ENCODE data around the gene ATP2C1.
"Not testable (repeated sequence)": the region's sequence is repeated elsewhere in the genome, so short reads cannot be mapped to it uniquely, and the experiment has no call there.

ATP2C1 gene

GRCh38 chr3:130853581-130853980, 40.3 kb upstream of the ATP2C1 start:
- DNase-seq (ENCODE audit: extremely low read depth, low read depth) = no peak
- TF ChIP-seq CTCF (IDR thresholded peaks at IDR 0.05; ENCODE audit: low read depth, low read length) = no peak

- TF ChIP-seq CTCF (IDR thresholded peaks at IDR 0.05; ENCODE audit: low read depth, low read length) = no peak
- DNase-seq (ENCODE audit: extremely low read depth, low read depth) = no peak
These were observed 39.5 kb upstream of the ATP2C1 start for GRCh38 chr3:130854208-130854864.

GRCh38 chr3:130857336-130858026, 36.4 kb upstream of the ATP2C1 start:
- TF ChIP-seq CTCF (IDR thresholded peaks at IDR 0.05; ENCODE audit: low read depth, low read length) = no peak
- no peak for DNase-seq (ENCODE audit: extremely low read depth, low read depth)

- not testable (repeated sequence) for DNase-seq (ENCODE audit: extremely low read depth, low read depth)
These were observed 31.8 kb upstream of the ATP2C1 start for GRCh38 chr3:130862130-130862529.

GRCh38 chr3:130865489-130865888, 28.4 kb upstream of the ATP2C1 start:
- DNase-seq (ENCODE audit: extremely low read depth, low read depth) = no peak
- TF ChIP-seq CTCF (IDR thresholded peaks at IDR 0.05; ENCODE audit: low read depth, low read length) = no peak

- no peak for TF ChIP-seq CTCF (IDR thresholded peaks at IDR 0.05; ENCODE audit: low read depth, low read length)
- no peak for DNase-seq (ENCODE audit: extremely low read depth, low read depth)
These were observed 27.6 kb upstream of the ATP2C1 start for GRCh38 chr3:130866327-130866726.

- no peak for TF ChIP-seq CTCF (IDR thresholded peaks at IDR 0.05; ENCODE audit: low read depth, low read length)
These were observed 23.5 kb upstream of the ATP2C1 start for GRCh38 chr3:130870423-130870822.

GRCh38 chr3:130876594-130876993, 17.3 kb upstream of the ATP2C1 start:
- no peak for TF ChIP-seq CTCF (IDR thresholded peaks at IDR 0.05; ENCODE audit: low read depth, low read length)
- no peak for DNase-seq (ENCODE audit: extremely low read depth, low read depth)

More at GRCh38 chr3:130870423-130870822, 23.5 kb upstream of the ATP2C1 start:
- DNase-seq (ENCODE audit: extremely low read depth, low read depth) = no peak
